Measurements from ENCODE around the gene UGT1A4.

DNA sequence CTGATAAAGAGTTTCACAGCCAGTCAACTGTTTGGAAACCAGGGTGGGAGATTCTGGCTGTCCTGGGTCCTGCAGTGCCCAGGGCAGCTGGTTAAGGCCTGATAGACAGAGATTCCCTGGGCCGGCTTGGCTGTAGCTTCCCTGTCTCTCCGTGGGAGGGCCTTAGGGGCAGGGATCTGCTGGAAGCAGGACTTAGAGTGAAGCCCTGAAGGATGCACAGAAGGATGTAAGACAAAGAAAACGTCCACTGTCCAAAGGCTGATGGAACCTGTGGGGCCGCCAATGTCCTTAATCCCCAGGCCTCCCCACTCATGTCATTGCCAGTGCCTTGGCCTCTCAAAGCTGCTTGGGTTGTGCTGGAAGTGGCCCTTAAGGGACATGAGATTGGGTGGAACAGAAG lies 92.6 kb downstream of the UGT1A4 start:
- TF ChIP-seq, protein P1, sequence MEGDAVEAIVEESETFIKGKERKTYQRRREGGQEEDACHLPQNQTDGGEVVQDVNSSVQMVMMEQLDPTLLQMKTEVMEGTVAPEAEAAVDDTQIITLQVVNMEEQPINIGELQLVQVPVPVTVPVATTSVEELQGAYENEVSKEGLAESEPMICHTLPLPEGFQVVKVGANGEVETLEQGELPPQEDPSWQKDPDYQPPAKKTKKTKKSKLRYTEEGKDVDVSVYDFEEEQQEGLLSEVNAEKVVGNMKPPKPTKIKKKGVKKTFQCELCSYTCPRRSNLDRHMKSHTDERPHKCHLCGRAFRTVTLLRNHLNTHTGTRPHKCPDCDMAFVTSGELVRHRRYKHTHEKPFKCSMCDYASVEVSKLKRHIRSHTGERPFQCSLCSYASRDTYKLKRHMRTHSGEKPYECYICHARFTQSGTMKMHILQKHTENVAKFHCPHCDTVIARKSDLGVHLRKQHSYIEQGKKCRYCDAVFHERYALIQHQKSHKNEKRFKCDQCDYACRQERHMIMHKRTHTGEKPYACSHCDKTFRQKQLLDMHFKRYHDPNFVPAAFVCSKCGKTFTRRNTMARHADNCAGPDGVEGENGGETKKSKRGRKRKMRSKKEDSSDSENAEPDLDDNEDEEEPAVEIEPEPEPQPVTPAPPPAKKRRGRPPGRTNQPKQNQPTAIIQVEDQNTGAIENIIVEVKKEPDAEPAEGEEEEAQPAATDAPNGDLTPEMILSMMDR (IDR thresholded peaks at IDR 0.05) = no peak
- TF ChIP-seq POLR2A (IDR thresholded peaks at IDR 0.05) = no peak
- TF ChIP-seq POLR2AphosphoS5 (IDR thresholded peaks at IDR 0.05; ENCODE audit: insufficient read depth in 1 of 2, low read depth in 1 of 2) = no peak

Measured in vagina (tissue), 2 donors.